SU-DHL-6 (cell line): ENCODE results near the gene S1PR3.

ENCODE experiments used
- H2AFZ ChIP-seq: fragments of 200-600 bp; sonication (generic); 2 replicates; pipeline ENCODE4 v1.6.1; 2014; ENCODE audit warnings: low read depth, mild to moderate bottlenecking, moderate library complexity, mixed read lengths, antibody characterized with exemption, low read length; ENCODE audit not compliant: severe bottlenecking
- H3F3A ChIP-seq: fragments of 200-600 bp; shearing (Covaris generic); 2 replicates; pipeline ENCODE4 v1.6.0; 2016; ENCODE audit warnings: antibody characterized with exemption, mild to moderate bottlenecking; ENCODE audit not compliant: insufficient read depth
- H3K27ac ChIP-seq: fragments of 200-600 bp; sonication (generic); 2 replicates; pipeline ENCODE4 v1.5.1; 2016; ENCODE audit warnings: low read depth, mild to moderate bottlenecking, low read length, moderate library complexity, mixed read lengths
- H3K27me3 ChIP-seq: fragments of 200-600 bp; sonication (generic), shearing (Covaris generic); 2 replicates; pipeline ENCODE4 v1.6.0; 2014; ENCODE audit warnings: mild to moderate bottlenecking, low read length
- H3K36me3 ChIP-seq: fragments of 200-600 bp; sonication (generic); 2 replicates; pipeline ENCODE4 v1.6.1; 2014; ENCODE audit warnings: mild to moderate bottlenecking, low read length, mixed read lengths
- H3K4me2 ChIP-seq: fragments of 300-600, 200-600 bp; shearing (Covaris generic), sonication (generic); 2 replicates; pipeline ENCODE4 v1.6.0; 2014; ENCODE audit warnings: low read length, low read depth, mild to moderate bottlenecking; ENCODE audit not compliant: poor library complexity, severe bottlenecking
- H3K4me3 ChIP-seq: fragments of 200-600 bp; sonication (generic); 2 replicates; pipeline ENCODE4 v1.5.1; 2014; ENCODE audit warnings: antibody characterized with exemption, low read length, mild to moderate bottlenecking, mixed read lengths; ENCODE audit not compliant: insufficient read depth, poor library complexity, severe bottlenecking
- H3K79me2 ChIP-seq: fragments of 200-600 bp; sonication (generic); 2 replicates; pipeline ENCODE4 v1.6.1; 2014; ENCODE audit warnings: mild to moderate bottlenecking, low read length, moderate library complexity; ENCODE audit not compliant: insufficient read depth
- H3K9ac ChIP-seq: fragments of 200-600 bp; sonication (generic); 2 replicates; pipeline ENCODE4 v1.7.0; 2014; ENCODE audit warnings: mild to moderate bottlenecking, low read length
- H3K9me2 ChIP-seq: fragments of 200-600 bp; sonication (generic); replicated peaks from 2 replicates; pipeline ENCODE4 v1.6.1; 2014; ENCODE audit warnings: low read length; ENCODE audit not compliant: insufficient read depth
- H3K9me3 ChIP-seq: fragments of 200-600 bp; sonication (generic); 2 replicates; pipeline ENCODE4 v1.6.1; 2014; ENCODE audit warnings: low read length, mixed read lengths; ENCODE audit not compliant: insufficient read depth
- H4K20me1 ChIP-seq: fragments of 200-600 bp; sonication (generic); 2 replicates; pipeline ENCODE4 v1.6.1; 2014; ENCODE audit warnings: low read depth, mild to moderate bottlenecking, antibody characterized with exemption, low read length, moderate library complexity, mixed read lengths
- CTCF ChIP-seq: fragments of 200-600 bp; sonication (generic); IDR thresholded peaks from one replicate; pipeline ENCODE4 v1.5.1; 2017; ENCODE audit warnings: antibody characterized with exemption, mild to moderate bottlenecking, low read length, moderate library complexity; ENCODE audit not compliant: insufficient read depth, poor library complexity, severe bottlenecking
- EZH2phosphoT487 ChIP-seq: fragments of 200-600 bp; sonication (generic), shearing (Covaris generic); conservative IDR thresholded peaks from 2 replicates; pipeline ENCODE4 v1.6.1; 2018; ENCODE audit warnings: mild to moderate bottlenecking, antibody characterized with exemption, low read length, moderate library complexity, mixed read lengths

S1PR3 gene

GRCh38 chr9:89037891-89038290, 46.6 kb downstream of the S1PR3 start:
- TF ChIP-seq EZH2phosphoT487 (no peak), CTCF (no peak)
- Histone ChIP-seq H3K4me2 (no peak overlapping the region), H3K27ac (no peak overlapping the region)

GRCh38 chr9:89038382-89039103, 47.3 kb downstream of the S1PR3 start:
- Histone ChIP-seq H3K4me3 (no peak overlapping the region), H3K9me2 (no peaks in the 10 kb centered on the region), H3K27ac (no peak overlapping the region), H3K4me2 (no peak overlapping the region), H3K36me3 (no peaks in the 10 kb centered on the region), H3K9me3 (no peaks in the 10 kb centered on the region), H4K20me1 (no peaks in the 10 kb centered on the region), H2AFZ (no peak overlapping the region), H3K27me3 (no peaks in the 10 kb centered on the region), H3F3A (no peaks in the 10 kb centered on the region), H3K9ac (no peak overlapping the region), H3K79me2 (no peaks in the 10 kb centered on the region)
- TF ChIP-seq CTCF (no peak), EZH2phosphoT487 (no peak)

More at GRCh38 chr9:89037891-89038290, 46.6 kb downstream of the S1PR3 start:
- Histone ChIP-seq H3K9me3 (no peaks in the 10 kb centered on the region), H2AFZ (no peak overlapping the region), H3K9ac (no peak overlapping the region), H3K4me3 (no peak overlapping the region), H3F3A (no peaks in the 10 kb centered on the region), H4K20me1 (no peaks in the 10 kb centered on the region), H3K9me2 (no peaks in the 10 kb centered on the region), H3K79me2 (no peaks in the 10 kb centered on the region), H3K36me3 (no peaks in the 10 kb centered on the region), H3K27me3 (no peaks in the 10 kb centered on the region)

GRCh38 chr9:89039104-89039465, 47.8 kb downstream of the S1PR3 start:
- Histone ChIP-seq H3K27me3 (0 out of 2 replicates have a peak, but pooled peaks cover under 1% of the 10 kb centered on the region), H3K9me3 (no peaks in the 10 kb centered on the region), H3K36me3 (no peaks in the 10 kb centered on the region), H3K9ac (no peak overlapping the region), H3F3A (no peaks in the 10 kb centered on the region), H2AFZ (no peak overlapping the region), H3K27ac (no peak overlapping the region), H4K20me1 (no peaks in the 10 kb centered on the region), H3K4me2 (no peak overlapping the region), H3K9me2 (no peaks in the 10 kb centered on the region), H3K79me2 (no peaks in the 10 kb centered on the region), H3K4me3 (no peak overlapping the region)
- TF ChIP-seq EZH2phosphoT487, result no peak
- TF ChIP-seq CTCF, result no peak
